ENCODE results near the gene CLIP1. TPM values are rescaled to one million over a fixed set of nuclear protein-coding genes. Genes with fewer than 3 reads are reported as not detected.

The CLIP1 gene
- total RNA-seq, 1 donor = 103 TPM

DNA sequence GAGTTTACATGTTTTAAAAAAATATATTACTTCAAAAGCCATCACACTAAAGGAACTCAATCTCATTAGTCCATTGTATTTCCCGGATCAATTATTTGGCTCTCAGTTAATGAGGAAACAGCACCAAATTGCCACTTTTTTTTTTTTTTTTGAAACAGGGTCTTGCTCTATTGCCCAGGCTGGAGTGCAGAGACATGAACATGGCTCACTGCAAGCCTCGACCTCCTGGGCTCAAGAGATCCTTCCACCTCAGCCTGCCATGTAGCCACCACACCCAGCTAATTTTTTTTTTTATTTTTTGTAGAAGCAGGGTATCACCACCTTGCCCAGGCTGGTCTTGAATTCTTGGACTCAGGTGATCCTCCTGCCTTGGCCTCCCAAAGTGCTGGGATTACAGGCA, 77.4 kb downstream of the CLIP1 start:
- H3K4me3 ChIP-seq (ENCODE audit: insufficient read depth, low read length) = no peak overlapping the region
- H3K27ac ChIP-seq (ENCODE audit: low read depth, low read length) = no peak overlapping the region
- DNase-seq (ENCODE audit: insufficient read length, low spot score, missing footprints) = no peak
- H3K79me2 ChIP-seq (ENCODE audit: insufficient read depth, low read length) = no peaks in the 10 kb centered on the region
- H3K27me3 ChIP-seq (ENCODE audit: insufficient read depth, low read length) = no peaks in the 10 kb centered on the region
- peaks cover under 1% of the 10 kb centered on the region for H4K20me1 ChIP-seq (ENCODE audit: insufficient read depth, low read length)
- H3K4me2 ChIP-seq (ENCODE audit: insufficient read depth, low read length) = no peak overlapping the region
- no peaks in the 10 kb centered on the region for H3K9me3 ChIP-seq (ENCODE audit: low read depth, low read length)
- H3K36me3 ChIP-seq (ENCODE audit: insufficient read depth, low read length) = peaks cover 52% of the 10 kb centered on the region
- H3K4me1 ChIP-seq (ENCODE audit: insufficient read depth, low read length) = peaks cover 1% of the 10 kb centered on the region
- TF ChIP-seq, protein P1, sequence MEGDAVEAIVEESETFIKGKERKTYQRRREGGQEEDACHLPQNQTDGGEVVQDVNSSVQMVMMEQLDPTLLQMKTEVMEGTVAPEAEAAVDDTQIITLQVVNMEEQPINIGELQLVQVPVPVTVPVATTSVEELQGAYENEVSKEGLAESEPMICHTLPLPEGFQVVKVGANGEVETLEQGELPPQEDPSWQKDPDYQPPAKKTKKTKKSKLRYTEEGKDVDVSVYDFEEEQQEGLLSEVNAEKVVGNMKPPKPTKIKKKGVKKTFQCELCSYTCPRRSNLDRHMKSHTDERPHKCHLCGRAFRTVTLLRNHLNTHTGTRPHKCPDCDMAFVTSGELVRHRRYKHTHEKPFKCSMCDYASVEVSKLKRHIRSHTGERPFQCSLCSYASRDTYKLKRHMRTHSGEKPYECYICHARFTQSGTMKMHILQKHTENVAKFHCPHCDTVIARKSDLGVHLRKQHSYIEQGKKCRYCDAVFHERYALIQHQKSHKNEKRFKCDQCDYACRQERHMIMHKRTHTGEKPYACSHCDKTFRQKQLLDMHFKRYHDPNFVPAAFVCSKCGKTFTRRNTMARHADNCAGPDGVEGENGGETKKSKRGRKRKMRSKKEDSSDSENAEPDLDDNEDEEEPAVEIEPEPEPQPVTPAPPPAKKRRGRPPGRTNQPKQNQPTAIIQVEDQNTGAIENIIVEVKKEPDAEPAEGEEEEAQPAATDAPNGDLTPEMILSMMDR (IDR thresholded peaks at IDR 0.05; ENCODE audit: extremely low read depth, low read depth, low read length) = no peak
- no peak overlapping the region for H2AFZ ChIP-seq (ENCODE audit: low read length)

DNA sequence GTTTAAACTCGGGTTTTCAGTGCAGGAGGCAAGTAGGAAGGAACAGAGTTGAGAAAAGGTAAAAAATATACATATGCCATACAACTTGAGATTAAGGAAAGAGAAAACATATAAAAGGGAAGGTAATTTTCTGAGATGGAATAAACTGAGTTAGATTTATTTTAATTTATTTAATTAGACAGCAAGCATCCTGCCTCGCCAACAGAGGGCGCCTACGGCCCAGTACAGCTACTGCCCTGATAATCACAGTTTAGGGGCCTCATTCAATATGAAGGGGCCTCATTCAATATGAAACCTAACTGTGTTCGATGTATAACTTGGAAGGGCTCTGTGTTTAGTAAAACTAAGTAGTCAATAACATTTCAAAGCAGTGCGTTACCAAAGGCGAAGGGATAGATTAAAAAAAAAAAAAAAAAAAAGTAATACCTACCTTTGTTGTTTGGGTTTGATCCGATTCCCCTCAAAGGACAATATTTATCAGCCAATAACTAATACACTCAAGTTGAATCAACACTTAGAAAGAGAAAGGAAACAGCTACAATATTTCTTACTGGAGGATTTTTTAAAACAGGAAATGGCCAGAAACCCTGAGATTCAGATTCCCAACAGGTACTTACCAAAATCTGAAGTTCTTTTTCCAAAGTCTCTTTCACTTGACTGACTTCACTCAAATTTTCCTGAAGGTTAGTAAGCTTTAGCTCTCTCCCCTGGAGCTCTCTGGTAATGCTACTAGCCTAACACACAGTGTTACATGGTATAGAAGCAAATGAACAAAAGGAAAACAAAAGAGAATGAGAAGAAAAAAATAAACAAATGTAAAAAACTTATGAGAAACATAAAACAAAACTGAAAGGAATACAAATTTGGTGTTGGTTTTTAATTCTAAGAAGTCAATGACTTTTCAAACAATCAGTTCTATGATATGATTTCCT, 86.2 kb downstream of the CLIP1 start:
- Histone ChIP-seq H3K4me3 (ENCODE audit: insufficient read depth, low read length) (no peak overlapping the region), H3K27me3 (ENCODE audit: insufficient read depth, low read length) (no peaks in the 10 kb centered on the region), H3K4me2 (ENCODE audit: insufficient read depth, low read length) (no peak overlapping the region), H3K4me1 (ENCODE audit: insufficient read depth, low read length) (no peaks in the 10 kb centered on the region), H2AFZ (ENCODE audit: low read length) (no peak overlapping the region), H4K20me1 (ENCODE audit: insufficient read depth, low read length) (no peaks in the 10 kb centered on the region), H3K27ac (ENCODE audit: low read depth, low read length) (no peak overlapping the region), H3K9me3 (ENCODE audit: low read depth, low read length) (no peaks in the 10 kb centered on the region), H3K36me3 (ENCODE audit: insufficient read depth, low read length) (peaks cover 58% of the 10 kb centered on the region), H3K79me2 (ENCODE audit: insufficient read depth, low read length) (no peaks in the 10 kb centered on the region)
- TF ChIP-seq, protein P1 (IDR thresholded peaks at IDR 0.05; ENCODE audit: extremely low read depth, low read depth, low read length) = peak; percentile 91
- no peak for DNase-seq (ENCODE audit: insufficient read length, low spot score, missing footprints)

DNA sequence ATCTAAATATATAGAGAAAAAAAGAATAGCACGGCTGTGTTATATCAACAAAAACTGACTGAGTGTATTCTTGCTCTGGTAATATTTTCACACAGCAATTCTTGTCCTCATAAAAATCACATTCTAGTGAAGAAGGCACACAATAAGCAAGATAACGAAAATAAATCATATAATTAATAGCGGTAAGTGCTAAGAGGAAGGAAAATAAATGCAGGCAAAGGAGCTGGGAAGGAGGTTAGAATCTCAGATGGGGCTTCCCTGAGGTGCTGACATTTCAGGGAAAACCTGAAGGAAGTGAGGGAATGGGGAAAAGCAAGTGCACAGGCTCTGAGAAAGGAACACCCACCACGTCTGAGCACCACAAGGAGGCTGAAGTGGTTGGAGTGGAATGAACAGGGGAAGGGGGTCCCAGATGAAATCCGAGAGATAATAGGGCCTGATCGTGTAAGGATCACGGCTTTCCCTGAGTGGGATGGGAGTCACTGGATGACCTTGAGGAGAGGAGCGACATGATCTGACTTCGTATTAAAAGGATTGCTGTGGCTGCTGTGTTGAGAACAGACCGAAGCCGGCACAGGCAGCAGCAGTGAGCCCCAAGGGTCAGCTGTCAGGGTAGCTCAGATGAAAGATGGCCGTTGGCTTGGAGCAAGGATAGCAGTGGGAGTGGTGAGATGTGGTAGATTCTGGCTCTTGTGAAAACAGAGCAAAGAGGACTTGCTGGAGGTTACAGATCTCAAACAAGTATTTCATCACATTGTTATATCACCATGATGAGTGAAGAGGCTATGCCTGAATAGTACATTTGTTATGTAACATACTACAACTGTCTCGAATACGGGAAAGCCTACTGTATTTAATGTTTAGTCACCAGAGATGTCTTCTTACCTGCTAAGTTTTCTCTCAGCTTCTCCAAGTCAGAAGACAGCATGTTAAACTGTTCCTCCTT, 89.1 kb downstream of the CLIP1 start:
- Histone ChIP-seq H3K9me3 (ENCODE audit: low read depth, low read length) (no peaks in the 10 kb centered on the region), H3K4me2 (ENCODE audit: insufficient read depth, low read length) (no peak overlapping the region), H2AFZ (ENCODE audit: low read length) (no peak overlapping the region), H3K36me3 (ENCODE audit: insufficient read depth, low read length) (peaks cover 54% of the 10 kb centered on the region), H3K27me3 (ENCODE audit: insufficient read depth, low read length) (no peaks in the 10 kb centered on the region), H4K20me1 (ENCODE audit: insufficient read depth, low read length) (no peaks in the 10 kb centered on the region), H3K27ac (ENCODE audit: low read depth, low read length) (no peak overlapping the region), H3K4me1 (ENCODE audit: insufficient read depth, low read length) (no peaks in the 10 kb centered on the region), H3K4me3 (ENCODE audit: insufficient read depth, low read length) (no peak overlapping the region), H3K79me2 (ENCODE audit: insufficient read depth, low read length) (no peaks in the 10 kb centered on the region)
- TF ChIP-seq, protein P1 (IDR thresholded peaks at IDR 0.05; ENCODE audit: extremely low read depth, low read depth, low read length) = no peak
- no peak for DNase-seq (ENCODE audit: insufficient read length, low spot score, missing footprints)

All from osteoblast (primary cell).